Astrocyte of the cerebellum (primary cell): ENCODE measurements around the gene UTP20.

Experiments
- DNase-seq: peaks from one replicate; pipeline ENCODE4 v3.0.0-alpha.2; 2011; ENCODE audit warnings: low read depth
- H3K4me3 ChIP-seq: 2 replicates; pipeline ENCODE4 v1.5.1; 2011; ENCODE audit warnings: mild to moderate bottlenecking, low read depth, low read length, moderate library complexity
- CTCF ChIP-seq: IDR thresholded peaks from 2 replicates; pipeline ENCODE4 v1.5.1; 2012; ENCODE audit warnings: low read length, low read depth, moderate library complexity, mild to moderate bottlenecking; ENCODE audit errors: missing control alignments
- in situ Hi-C: cut with HindIII; loops from 2 replicates; pipeline ENCODE4 v1.10.0; 2017; ENCODE audit warnings: low sequenced_read_pairs

Gene UTP20

GRCh38 chr12:101280006-101280505 is at the start of gene UTP20:
UTP20 (plus strand) TSS chr12:101280105; CDS start chr12:101280283, 178 bp downstream.
- DNase-seq: peak; percentile 69
- in situ Hi-C loops: no loop called here
- peak within 1 kb of the TSS; percentile 92 for H3K4me3 ChIP-seq
- no peak for TF ChIP-seq CTCF

- in situ Hi-C loops: no loop called here
- no peak for TF ChIP-seq CTCF
- H3K4me3 ChIP-seq: no peak overlapping the region
- peak; percentile 24 for DNase-seq
Observed at GRCh38 chr12:101230547-101230946, 49.4 kb upstream of the UTP20 start.

GRCh38 chr12:101231636-101232035 is 48.3 kb upstream of the UTP20 start:
- no peak overlapping the region for H3K4me3 ChIP-seq
- in situ Hi-C loops: no loop called here
- TF ChIP-seq CTCF: no peak
- DNase-seq: no peak

- no peak overlapping the region for H3K4me3 ChIP-seq
- no peak for DNase-seq
- in situ Hi-C loops: no loop called here
- TF ChIP-seq CTCF: no peak
Observed at GRCh38 chr12:101235686-101236085, 44.2 kb upstream of the UTP20 start.

DNA sequence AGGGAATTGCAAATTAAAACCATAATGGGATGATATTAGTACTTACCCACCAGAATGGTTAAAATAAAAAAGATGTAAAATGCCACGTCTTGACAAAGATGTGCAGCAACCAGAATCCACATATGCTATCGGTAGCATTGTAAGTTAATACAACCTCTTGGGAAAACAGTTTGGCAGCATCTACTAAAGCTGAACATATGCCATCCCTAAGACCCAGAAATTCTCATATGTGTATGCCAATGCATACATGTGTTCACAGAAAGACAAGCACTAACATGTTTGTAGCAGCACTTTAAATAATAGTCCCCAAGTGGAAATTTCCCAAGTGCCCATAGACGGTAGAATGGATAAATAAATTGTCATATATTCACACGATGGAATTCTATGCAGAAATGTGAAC is 41.6 kb upstream of the UTP20 start:
- no peak for TF ChIP-seq CTCF
- in situ Hi-C loops: no loop called here
- DNase-seq: no peak
- no peak overlapping the region for H3K4me3 ChIP-seq

- DNase-seq: no peak
- H3K4me3 ChIP-seq: no peak overlapping the region
- TF ChIP-seq CTCF: no peak
- in situ Hi-C loops: no loop called here
Observed at GRCh38 chr12:101238800-101239329, 41.0 kb upstream of the UTP20 start.
